Hematopoietic multipotent progenitor cell treated with erythropoietin and hydrocortisone succinate and interleukin-3 and kit ligand, for 6 days (in vitro differentiated cells): ENCODE measurements around the gene PLCB4.

ENCODE experiments used
- DNase-seq: peaks from one replicate; pipeline ENCODE4 v3.0.0-alpha.2; 2015

The PLCB4 gene

GRCh38 chr20:9334866-9335265, 266.0 kb downstream of the PLCB4 start:
- no peak for DNase-seq

GRCh38 chr20:9338101-9338500, 269.2 kb downstream of the PLCB4 start:
- DNase-seq: no peak

GRCh38 chr20:9339708-9340107, 270.8 kb downstream of the PLCB4 start:
- no peak for DNase-seq

GRCh38 chr20:9342651-9343050, 273.8 kb downstream of the PLCB4 start:
- DNase-seq: no peak

- no peak for DNase-seq
Observed at GRCh38 chr20:9344083-9344920, 275.4 kb downstream of the PLCB4 start.

GRCh38 chr20:9348316-9348715, 279.4 kb downstream of the PLCB4 start:
- DNase-seq: no peak

GRCh38 chr20:9348747-9349146, 279.9 kb downstream of the PLCB4 start:
- DNase-seq: no peak

GRCh38 chr20:9349249-9349648, 280.4 kb downstream of the PLCB4 start:
- DNase-seq: no peak

GRCh38 chr20:9352739-9353138, 283.9 kb downstream of the PLCB4 start:
- DNase-seq: no peak

GRCh38 chr20:9353180-9353915, 284.5 kb downstream of the PLCB4 start:
- DNase-seq: no peak

GRCh38 chr20:9353916-9354276, 285.0 kb downstream of the PLCB4 start:
- DNase-seq: no peak

GRCh38 chr20:9354579-9354978, 285.7 kb downstream of the PLCB4 start:
- no peak for DNase-seq

- DNase-seq: no peak
Observed at GRCh38 chr20:9358001-9358400, 289.1 kb downstream of the PLCB4 start.

GRCh38 chr20:9359561-9360308, 290.8 kb downstream of the PLCB4 start:
- peak; percentile 71 for DNase-seq

- DNase-seq: no peak
Observed at GRCh38 chr20:9360431-9360830, 291.5 kb downstream of the PLCB4 start.

- peak; percentile 31 for DNase-seq
Observed at GRCh38 chr20:9363673-9364072, 294.8 kb downstream of the PLCB4 start.

GRCh38 chr20:9367328-9367727, 298.4 kb downstream of the PLCB4 start:
- DNase-seq: no peak

GRCh38 chr20:9367746-9368145, 298.9 kb downstream of the PLCB4 start:
- DNase-seq: no peak

GRCh38 chr20:9368893-9369292, 300.0 kb downstream of the PLCB4 start:
- DNase-seq: no peak

GRCh38 chr20:9369557-9369956, 300.7 kb downstream of the PLCB4 start:
- no peak for DNase-seq

- DNase-seq: no peak
Observed at GRCh38 chr20:9374072-9374471, 305.2 kb downstream of the PLCB4 start.

GRCh38 chr20:9374480-9374879, 305.6 kb downstream of the PLCB4 start:
- no peak for DNase-seq

- no peak for DNase-seq
Observed at GRCh38 chr20:9375221-9375681, 306.4 kb downstream of the PLCB4 start.

- DNase-seq: no peak
Observed at GRCh38 chr20:9377007-9377406, 308.1 kb downstream of the PLCB4 start.
